ENCODE measurements around the gene RIMBP2.

The RIMBP2 gene

DNA sequence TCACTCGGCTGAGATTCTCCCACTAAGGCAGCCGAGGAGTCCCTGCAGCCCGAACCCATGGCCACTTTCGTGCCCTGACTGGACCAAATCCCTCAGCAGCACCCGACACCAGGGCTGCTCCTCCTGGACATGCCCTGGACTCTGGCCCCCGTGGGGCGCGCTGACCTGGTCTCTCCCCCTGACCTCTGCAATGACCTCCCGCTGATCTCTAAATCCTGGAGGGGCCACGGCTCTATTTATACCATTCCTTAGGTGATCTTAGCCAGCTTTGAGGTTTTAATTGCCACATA, 230.0 kb downstream of the RIMBP2 start:
- H3K27ac ChIP-seq, result no peak overlapping the region
- no peaks in the 10 kb centered on the region for H3K27me3 ChIP-seq (ENCODE audit: insufficient read depth, low read depth)
- no peaks in the 10 kb centered on the region for H3K36me3 ChIP-seq (ENCODE audit: insufficient read depth)
- H3K4me3 ChIP-seq (IDR thresholded peaks at IDR 0.05; ENCODE audit: insufficient read depth, low read depth, low read length), result no peak overlapping the region
- no peaks in the 10 kb centered on the region for H3K4me1 ChIP-seq (ENCODE audit: low read depth, poor library complexity, severe bottlenecking)
- H3K79me2 ChIP-seq (ENCODE audit: insufficient read depth, low read depth), result no peaks in the 10 kb centered on the region
- no peak overlapping the region for H3K9ac ChIP-seq
- no peaks in the 10 kb centered on the region for H4K20me1 ChIP-seq (ENCODE audit: insufficient read depth)
- no peak overlapping the region for H3K4me2 ChIP-seq
- H2AFZ ChIP-seq (ENCODE audit: low read depth), result no peak overlapping the region
- TF ChIP-seq, protein P1, sequence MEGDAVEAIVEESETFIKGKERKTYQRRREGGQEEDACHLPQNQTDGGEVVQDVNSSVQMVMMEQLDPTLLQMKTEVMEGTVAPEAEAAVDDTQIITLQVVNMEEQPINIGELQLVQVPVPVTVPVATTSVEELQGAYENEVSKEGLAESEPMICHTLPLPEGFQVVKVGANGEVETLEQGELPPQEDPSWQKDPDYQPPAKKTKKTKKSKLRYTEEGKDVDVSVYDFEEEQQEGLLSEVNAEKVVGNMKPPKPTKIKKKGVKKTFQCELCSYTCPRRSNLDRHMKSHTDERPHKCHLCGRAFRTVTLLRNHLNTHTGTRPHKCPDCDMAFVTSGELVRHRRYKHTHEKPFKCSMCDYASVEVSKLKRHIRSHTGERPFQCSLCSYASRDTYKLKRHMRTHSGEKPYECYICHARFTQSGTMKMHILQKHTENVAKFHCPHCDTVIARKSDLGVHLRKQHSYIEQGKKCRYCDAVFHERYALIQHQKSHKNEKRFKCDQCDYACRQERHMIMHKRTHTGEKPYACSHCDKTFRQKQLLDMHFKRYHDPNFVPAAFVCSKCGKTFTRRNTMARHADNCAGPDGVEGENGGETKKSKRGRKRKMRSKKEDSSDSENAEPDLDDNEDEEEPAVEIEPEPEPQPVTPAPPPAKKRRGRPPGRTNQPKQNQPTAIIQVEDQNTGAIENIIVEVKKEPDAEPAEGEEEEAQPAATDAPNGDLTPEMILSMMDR (conservative IDR thresholded peaks at IDR 0.05; ENCODE audit: low read depth, low read length), result no peak

DNA sequence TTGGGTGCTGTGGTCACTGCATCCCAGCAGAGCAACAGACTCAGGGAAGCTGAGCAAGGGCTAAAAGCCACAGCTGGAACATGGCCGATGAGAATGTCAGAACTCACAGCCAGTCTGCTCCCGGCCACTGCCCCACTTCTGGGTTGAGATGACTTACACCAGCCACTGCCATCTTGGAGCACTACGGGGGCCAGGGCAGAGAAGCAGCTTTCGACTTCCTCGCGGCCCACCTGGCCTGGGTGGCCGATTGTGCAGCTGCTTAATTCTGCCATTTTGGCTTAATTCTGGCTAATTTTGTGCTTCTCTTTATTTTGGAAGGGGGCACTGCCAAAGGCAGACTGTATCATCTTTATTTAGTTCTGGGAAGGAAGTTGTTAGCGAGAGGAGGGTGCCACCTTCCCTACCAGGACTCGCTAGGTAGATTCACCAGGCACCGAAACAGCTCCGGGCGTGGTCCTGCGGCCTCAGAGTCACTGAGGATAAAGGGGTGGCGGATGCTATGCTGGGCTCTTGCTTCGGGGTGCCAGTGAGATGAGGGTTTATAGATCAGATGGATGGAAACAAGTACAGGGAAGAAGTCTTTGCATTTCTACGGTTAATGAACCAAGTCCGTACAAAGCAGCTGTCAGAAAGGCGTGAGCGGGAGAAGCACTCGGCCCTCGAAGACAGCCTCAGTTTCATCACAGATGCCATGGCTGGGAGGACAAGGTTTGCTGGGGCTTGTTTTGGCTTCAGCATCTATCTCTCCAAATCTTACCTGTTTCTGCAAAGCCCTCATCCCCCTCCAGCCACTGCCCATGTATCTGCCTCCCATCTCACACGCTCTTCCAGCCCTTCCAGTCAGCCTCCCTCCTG, 230.6 kb downstream of the RIMBP2 start:
- Histone ChIP-seq H3K4me1 (ENCODE audit: low read depth, poor library complexity, severe bottlenecking) (no peaks in the 10 kb centered on the region), H3K27me3 (ENCODE audit: insufficient read depth, low read depth) (no peaks in the 10 kb centered on the region), H3K9ac (no peak overlapping the region), H4K20me1 (ENCODE audit: insufficient read depth) (no peaks in the 10 kb centered on the region), H3K36me3 (ENCODE audit: insufficient read depth) (no peaks in the 10 kb centered on the region), H3K4me3 (IDR thresholded peaks at IDR 0.05; ENCODE audit: insufficient read depth, low read depth, low read length) (no peak overlapping the region), H3K27ac (no peak overlapping the region), H3K79me2 (ENCODE audit: insufficient read depth, low read depth) (no peaks in the 10 kb centered on the region), H3K4me2 (no peak overlapping the region), H2AFZ (ENCODE audit: low read depth) (no peak overlapping the region)
- TF ChIP-seq, protein P1 (conservative IDR thresholded peaks at IDR 0.05; ENCODE audit: low read depth, low read length), result no peak

DNA sequence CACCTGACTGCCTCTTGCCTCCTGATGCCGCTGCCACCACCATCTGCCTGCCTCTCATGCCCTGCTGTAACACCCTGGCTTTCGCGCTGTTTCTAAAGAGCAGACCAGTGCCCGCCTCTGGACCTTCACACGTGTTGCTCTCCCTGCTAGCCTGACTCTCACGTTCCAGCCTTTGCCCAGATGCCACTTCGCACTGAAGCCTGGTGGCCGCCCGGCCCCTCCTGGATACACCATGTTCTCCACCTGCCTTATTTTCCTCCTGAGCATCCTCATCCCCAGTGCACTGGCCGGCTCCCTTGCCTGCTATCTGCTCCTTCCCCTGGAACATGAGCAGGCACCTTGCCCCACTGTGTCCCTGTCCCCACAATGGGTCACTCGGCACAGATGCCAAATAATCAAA, 231.9 kb downstream of the RIMBP2 start:
- TF ChIP-seq, protein P1 (conservative IDR thresholded peaks at IDR 0.05; ENCODE audit: low read depth, low read length), result no peak
- H2AFZ ChIP-seq (ENCODE audit: low read depth), result no peak overlapping the region
- no peak overlapping the region for H3K4me3 ChIP-seq (IDR thresholded peaks at IDR 0.05; ENCODE audit: insufficient read depth, low read depth, low read length)
- H3K36me3 ChIP-seq (ENCODE audit: insufficient read depth), result no peaks in the 10 kb centered on the region
- H3K27ac ChIP-seq, result no peak overlapping the region
- H3K27me3 ChIP-seq (ENCODE audit: insufficient read depth, low read depth), result no peaks in the 10 kb centered on the region
- H3K79me2 ChIP-seq (ENCODE audit: insufficient read depth, low read depth), result no peaks in the 10 kb centered on the region
- no peaks in the 10 kb centered on the region for H4K20me1 ChIP-seq (ENCODE audit: insufficient read depth)
- no peak overlapping the region for H3K4me2 ChIP-seq
- H3K9ac ChIP-seq, result no peak overlapping the region
- H3K4me1 ChIP-seq (ENCODE audit: low read depth, poor library complexity, severe bottlenecking), result no peaks in the 10 kb centered on the region

DNA sequence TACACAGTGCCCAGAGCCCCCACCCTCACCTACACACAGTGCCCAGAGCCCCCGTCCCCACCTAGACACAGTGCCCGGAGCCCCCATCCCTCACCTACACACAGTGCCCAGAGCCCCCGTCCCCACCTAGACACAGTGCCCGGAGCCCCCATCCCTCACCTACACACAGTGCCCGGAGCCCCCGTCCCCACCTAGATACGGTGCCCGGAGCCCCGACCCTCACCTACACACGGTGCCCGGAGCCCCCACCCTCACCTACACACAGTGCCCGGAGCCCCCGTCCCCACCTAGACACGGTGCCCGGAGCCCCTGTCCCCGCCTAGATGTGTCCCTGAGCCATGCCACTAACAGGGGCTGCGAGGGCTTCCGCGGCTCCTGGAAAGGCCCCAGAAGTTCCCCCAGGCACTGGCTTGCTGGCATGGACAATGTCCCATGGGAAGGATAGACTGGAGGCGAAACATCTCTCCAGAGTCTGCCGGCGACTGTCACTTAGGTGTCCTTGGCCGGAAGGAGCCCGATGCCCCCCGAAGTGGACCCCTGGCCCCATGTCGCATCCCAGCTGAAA, 232.4 kb downstream of the RIMBP2 start:
- no peak overlapping the region for H2AFZ ChIP-seq (ENCODE audit: low read depth)
- H3K79me2 ChIP-seq (ENCODE audit: insufficient read depth, low read depth), result no peaks in the 10 kb centered on the region
- TF ChIP-seq, protein P1 (conservative IDR thresholded peaks at IDR 0.05; ENCODE audit: low read depth, low read length), result no peak
- H3K4me3 ChIP-seq (IDR thresholded peaks at IDR 0.05; ENCODE audit: insufficient read depth, low read depth, low read length), result no peak overlapping the region
- H3K27ac ChIP-seq, result no peak overlapping the region
- no peak overlapping the region for H3K9ac ChIP-seq
- no peaks in the 10 kb centered on the region for H3K36me3 ChIP-seq (ENCODE audit: insufficient read depth)
- no peaks in the 10 kb centered on the region for H3K4me1 ChIP-seq (ENCODE audit: low read depth, poor library complexity, severe bottlenecking)
- H3K4me2 ChIP-seq, result no peak overlapping the region
- H4K20me1 ChIP-seq (ENCODE audit: insufficient read depth), result no peaks in the 10 kb centered on the region
- H3K27me3 ChIP-seq (ENCODE audit: insufficient read depth, low read depth), result no peaks in the 10 kb centered on the region
